ENCODE data around the gene MKLN1.

- TF ChIP-seq GATA3 (IDR thresholded peaks at IDR 0.05; ENCODE audit: low read depth, low read length) (no peak), GATA2 (IDR thresholded peaks at IDR 0.05; ENCODE audit: low read depth, low read length) (no peak)
Measured at GRCh38 chr7:131300078-131300477, 27.6 kb upstream of the MKLN1 start.

Data from SH-SY5Y (cell line).